ENCODE results near the gene SMOC2.

SMOC2 gene

GRCh38 chr6:168448243-168448855 lies 7.4 kb downstream of the SMOC2 start:
- no peak for DNase-seq

DNA sequence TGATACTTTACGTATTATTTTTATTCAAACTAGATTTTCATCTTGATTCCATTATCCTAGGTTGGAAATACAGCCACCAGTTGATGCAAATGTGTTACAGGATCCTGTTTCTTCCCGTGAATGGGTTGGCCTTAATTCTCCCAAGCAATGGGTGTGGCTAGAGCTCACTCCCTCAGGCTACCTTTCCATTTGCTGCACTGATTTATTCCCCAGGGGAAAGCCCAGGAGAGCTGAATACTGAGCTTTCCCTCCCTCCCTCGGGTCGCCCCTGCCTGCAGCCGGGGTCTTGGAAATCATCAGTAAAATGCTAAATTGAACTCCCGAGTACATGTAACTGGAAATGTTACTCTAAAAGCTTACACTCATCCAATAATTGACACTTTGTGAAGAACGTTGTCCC lies 9.9 kb downstream of the SMOC2 start:
- DNase-seq: no peak

GRCh38 chr6:168451805-168452517 lies 11.0 kb downstream of the SMOC2 start:
- DNase-seq: no peak

- no peak for DNase-seq
Measured at GRCh38 chr6:168452685-168453377, 11.8 kb downstream of the SMOC2 start.

DNA sequence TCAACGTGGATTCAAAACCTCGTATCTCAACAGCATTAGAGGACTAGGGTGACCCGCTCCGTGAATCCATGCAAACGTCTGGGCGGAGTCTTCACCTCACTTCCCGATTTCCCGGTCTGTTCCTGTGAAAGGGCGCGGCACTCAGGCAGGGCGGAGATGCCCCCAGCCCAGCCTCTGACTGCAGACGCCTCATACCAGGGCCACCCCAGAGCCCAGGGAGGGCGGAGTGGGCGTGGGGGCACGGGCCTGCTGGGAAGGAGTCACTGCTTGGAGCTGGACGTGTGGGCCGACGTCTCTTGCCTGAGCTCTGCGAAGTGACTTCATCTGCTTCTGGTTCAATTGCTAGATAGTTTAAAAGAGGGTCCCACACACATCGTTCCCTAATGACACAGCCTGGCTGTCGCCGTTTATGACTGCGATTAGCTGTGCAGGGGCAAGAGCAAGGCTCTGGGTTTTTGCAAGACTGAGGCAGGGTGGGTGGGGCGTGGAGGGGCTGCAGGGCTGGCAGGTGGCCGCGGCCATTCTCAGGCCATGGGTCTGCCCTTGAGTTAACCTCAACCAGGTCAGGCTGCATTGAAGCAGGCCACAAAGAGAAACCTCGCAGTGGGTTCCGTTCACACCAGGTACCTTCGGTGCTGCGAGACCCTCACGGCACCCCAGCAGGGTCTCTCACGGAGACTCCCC lies 15.0 kb downstream of the SMOC2 start:
- no peak for DNase-seq

GRCh38 chr6:168456907-168457652 lies 16.1 kb downstream of the SMOC2 start:
- no peak for DNase-seq

DNA sequence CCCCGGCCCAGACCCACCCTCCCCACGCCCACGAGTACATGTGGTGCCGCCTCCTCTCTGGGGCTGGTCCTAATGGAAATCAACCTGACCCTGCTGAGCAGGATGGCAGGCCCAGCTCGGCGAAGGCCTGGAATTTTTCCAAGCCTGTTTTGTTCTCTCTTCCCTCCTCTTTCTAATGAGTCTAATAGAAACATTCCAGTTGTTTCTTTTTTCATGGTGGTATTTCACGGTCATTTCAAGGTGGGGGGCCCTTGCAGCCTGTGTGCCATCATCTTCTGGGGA lies 16.6 kb downstream of the SMOC2 start:
- DNase-seq: no peak

GRCh38 chr6:168458101-168458500 lies 17.1 kb downstream of the SMOC2 start:
- no peak for DNase-seq

GRCh38 chr6:168459572-168459971 lies 18.6 kb downstream of the SMOC2 start:
- no peak for DNase-seq

GRCh38 chr6:168462289-168462853 lies 21.4 kb downstream of the SMOC2 start:
- no peak for DNase-seq

DNA sequence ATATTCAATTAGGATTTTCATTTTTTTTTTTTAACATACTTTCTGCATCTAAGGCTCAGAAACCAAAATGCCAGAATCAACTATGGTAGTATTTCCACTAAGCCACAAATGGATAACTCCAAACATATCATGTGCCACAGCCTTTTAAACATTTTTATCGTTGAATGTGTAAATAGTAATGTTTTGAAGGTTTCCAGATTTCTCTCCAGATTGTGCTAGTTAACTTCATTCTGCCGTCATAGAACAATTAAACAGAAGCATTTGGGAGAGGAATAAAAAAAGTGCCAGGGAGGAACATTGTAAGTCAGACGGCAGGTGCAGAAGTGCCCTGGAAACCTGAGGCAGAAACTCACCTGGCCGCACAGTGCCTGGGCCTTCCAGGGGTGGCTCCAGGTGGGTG lies 23.6 kb downstream of the SMOC2 start:
- no peak for DNase-seq

DNA sequence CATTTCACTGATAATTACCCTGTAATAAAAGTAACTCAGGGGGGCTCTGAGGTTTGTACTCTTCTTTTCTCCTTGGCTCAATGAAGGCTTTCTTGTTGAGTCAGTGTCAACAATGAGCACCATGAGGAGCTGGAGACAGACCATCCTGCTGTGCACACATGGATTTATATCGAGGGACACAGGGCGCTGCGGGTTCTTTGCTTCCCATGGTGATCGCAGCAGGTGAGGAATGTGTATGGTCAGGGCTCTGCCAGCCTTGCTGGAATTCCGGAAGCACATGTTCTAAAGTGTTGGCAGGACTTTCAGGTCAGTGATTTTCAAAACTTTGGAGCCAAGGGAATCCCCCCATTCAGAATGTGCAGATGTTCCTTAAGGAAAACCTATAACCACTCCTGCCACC lies 27.1 kb downstream of the SMOC2 start:
- DNase-seq: no peak

GRCh38 chr6:168469521-168469920 lies 28.5 kb downstream of the SMOC2 start:
- DNase-seq: no peak

DNA sequence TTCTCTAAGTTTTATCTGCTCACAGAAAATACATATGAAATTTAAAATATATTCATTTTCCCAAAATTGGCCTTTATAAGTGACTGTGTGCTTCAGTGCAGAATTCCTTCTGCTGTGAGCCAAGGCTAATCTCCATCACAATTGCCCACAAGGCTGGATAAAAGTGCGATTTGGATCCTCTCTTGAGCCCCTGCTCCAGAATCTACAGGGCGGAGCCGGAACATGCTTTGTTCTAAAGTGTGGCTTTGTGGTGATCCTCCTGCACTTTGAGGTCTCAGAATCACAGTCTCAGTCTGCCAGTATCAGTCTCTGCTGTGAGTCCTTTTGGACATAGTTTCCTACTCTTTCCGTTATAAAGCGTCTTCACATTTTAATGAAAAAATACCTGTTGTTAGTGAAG lies 28.9 kb downstream of the SMOC2 start:
- no peak for DNase-seq

DNA sequence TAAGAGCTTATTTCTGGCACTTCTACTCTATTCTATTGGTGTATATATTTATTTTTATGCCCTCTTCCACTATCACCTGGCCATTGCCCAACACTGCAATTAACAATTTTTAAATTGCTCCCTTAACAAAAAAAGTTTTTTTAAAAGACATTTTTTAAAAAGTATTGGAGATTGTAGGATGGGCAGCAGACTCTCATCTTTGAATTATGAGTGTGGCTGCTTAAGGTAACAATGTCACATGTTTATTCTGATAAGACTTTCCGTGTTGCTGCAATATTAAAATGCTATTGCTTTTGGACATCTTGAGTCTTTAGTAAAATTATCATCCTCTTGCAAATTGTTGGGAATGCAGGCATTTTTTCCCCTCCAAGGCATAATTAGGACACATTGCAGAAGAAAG lies 31.4 kb downstream of the SMOC2 start:
- no peak for DNase-seq

GRCh38 chr6:168473197-168473596 lies 32.2 kb downstream of the SMOC2 start:
- no peak for DNase-seq

- no peak for DNase-seq
Measured at GRCh38 chr6:168475188-168476013, 34.4 kb downstream of the SMOC2 start.

DNA sequence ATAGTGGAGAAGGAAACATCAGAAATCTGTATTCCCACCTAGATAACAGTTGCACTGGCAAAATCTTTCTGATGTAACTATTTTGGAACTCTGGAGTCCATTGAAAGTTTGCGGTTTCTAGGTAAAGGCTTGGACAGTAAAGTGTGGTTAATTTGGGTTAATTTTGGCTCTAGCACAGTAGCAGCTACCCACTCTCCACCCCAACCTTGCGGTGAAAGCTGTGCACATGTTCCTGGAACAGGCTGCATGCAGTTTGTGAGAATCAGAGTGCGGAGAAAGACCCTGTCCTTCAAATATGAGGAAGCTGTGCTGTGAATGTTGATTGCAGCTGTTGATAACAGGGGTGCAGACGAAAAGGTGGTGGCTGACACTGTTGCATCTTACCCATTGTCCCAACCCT lies 38.4 kb downstream of the SMOC2 start:
- DNase-seq: no peak

- no peak for DNase-seq
Measured at GRCh38 chr6:168480481-168480880, 39.5 kb downstream of the SMOC2 start.

DNA sequence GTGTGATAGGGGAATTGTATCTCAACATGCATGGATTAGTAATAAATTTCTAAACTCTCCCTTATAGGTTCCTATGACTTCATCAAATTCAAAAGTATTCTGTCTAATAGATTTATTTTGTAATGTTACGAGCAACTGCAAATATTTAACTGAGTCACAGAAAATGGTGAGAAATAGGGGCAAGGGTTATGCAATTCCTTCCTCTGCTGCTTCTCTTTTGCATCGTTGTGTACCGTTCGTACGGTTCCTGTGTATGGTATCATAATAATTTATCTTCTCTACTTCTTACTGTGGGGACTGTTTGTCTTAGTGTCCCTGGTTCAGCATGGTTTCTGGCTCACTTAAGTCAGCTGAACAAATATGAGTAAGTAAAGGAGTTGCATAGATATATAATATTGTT lies 44.8 kb downstream of the SMOC2 start:
- no peak for DNase-seq

GRCh38 chr6:168490757-168491156 lies 49.8 kb downstream of the SMOC2 start:
- DNase-seq: no peak

DNA sequence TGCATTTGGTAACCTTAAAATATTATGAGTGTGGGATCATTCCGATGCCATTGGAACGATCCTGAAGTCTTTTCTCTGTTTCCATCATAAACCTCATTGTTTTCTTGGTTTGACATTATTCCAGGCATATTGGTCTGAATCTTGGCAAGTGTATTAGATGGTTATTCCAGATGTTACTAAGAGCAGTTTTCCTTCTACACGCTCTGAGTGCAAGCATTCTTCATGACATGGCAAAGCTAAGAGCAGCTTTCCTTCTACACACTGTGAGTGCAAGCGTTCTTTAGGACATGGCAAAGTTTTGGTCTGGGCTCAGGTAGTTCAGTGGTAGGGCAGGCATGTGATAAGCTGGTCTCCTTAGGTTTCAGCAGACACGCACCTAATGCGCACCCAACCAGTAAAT lies 53.0 kb downstream of the SMOC2 start:
- no peak for DNase-seq

Data from NCI-H510A treated with DMSO at 0.1 percent for 48 hours (cell line).